HUES64 (cell line): ENCODE results near the gene LKAAEAR1.

Experiments
- H3K27ac ChIP-seq: 2 replicates; pipeline ENCODE4 v1.7.0; 2013; ENCODE audit warnings: low read depth, low read length, inconsistent platforms
- H3K27me3 ChIP-seq: 2 replicates; pipeline ENCODE4 v1.6.1; 2013; ENCODE audit warnings: mild to moderate bottlenecking, low read length; ENCODE audit not compliant: insufficient read depth
- H3K36me3 ChIP-seq: 2 replicates; pipeline ENCODE4 v1.6.1; 2013; ENCODE audit warnings: mild to moderate bottlenecking, low read length; ENCODE audit not compliant: insufficient read depth
- H3K4me1 ChIP-seq: 2 replicates; pipeline ENCODE4 v1.6.1; 2013; ENCODE audit warnings: mild to moderate bottlenecking, low read length, moderate library complexity; ENCODE audit not compliant: insufficient read depth
- H3K4me3 ChIP-seq: 2 replicates; pipeline ENCODE4 v1.5.1; 2013; ENCODE audit warnings: mild to moderate bottlenecking, low read length, moderate library complexity
- H3K9ac ChIP-seq: 2 replicates; pipeline ENCODE4 v1.6.1; 2013; ENCODE audit warnings: mild to moderate bottlenecking, low read depth, low read length
- H3K9me3 ChIP-seq: 2 replicates; pipeline ENCODE4 v1.6.1; 2013; ENCODE audit warnings: low read depth, low read length; ENCODE audit not compliant: insufficient read depth
- WGBS: fragments of 150-250, 120-280 bp; methylation state at CpG from one replicate; pipeline ENCODE4 v1.1.7; 2013; ENCODE audit warnings: missing lambda C conversion rate; 5-methylcytosine and 5-hydroxymethylcytosine counted together

The LKAAEAR1 gene

GRCh38 chr20:64067733-64068307 is 16.4 kb downstream of the LKAAEAR1 start:
- 87% methylated on average over 11 of the region's 12 CpGs for WGBS
- H3K27ac ChIP-seq = no peak overlapping the region
- 0 out of 2 replicates have a peak, but pooled peaks cover 4% of the 10 kb centered on the region for H3K4me1 ChIP-seq
- no peaks in the 10 kb centered on the region for H3K36me3 ChIP-seq
- no peaks in the 10 kb centered on the region for H3K9me3 ChIP-seq
- H3K27me3 ChIP-seq = no peaks in the 10 kb centered on the region
- no peak overlapping the region for H3K9ac ChIP-seq
- H3K4me3 ChIP-seq = no peak overlapping the region

- Histone ChIP-seq H3K4me1 (peaks cover 4% of the 10 kb centered on the region; the same call in 1 of the 2 replicates), H3K4me3 (no peak overlapping the region), H3K36me3 (no peaks in the 10 kb centered on the region), H3K9ac (no peak overlapping the region), H3K9me3 (no peaks in the 10 kb centered on the region), H3K27ac (no peak overlapping the region), H3K27me3 (no peaks in the 10 kb centered on the region)
- 79% methylated on average over 6 of the region's 6 CpGs for WGBS
These were observed 17.1 kb downstream of the LKAAEAR1 start for GRCh38 chr20:64067005-64067632.

- Histone ChIP-seq H3K27ac (no peak overlapping the region), H3K27me3 (no peaks in the 10 kb centered on the region), H3K36me3 (no peaks in the 10 kb centered on the region), H3K9me3 (no peaks in the 10 kb centered on the region), H3K9ac (no peak overlapping the region), H3K4me3 (no peak overlapping the region), H3K4me1 (peaks cover 4% of the 10 kb centered on the region; the same call in 1 of the 2 replicates)
- WGBS = 47% methylated on average over 5 of the region's 5 CpGs
These were observed 18.2 kb downstream of the LKAAEAR1 start for GRCh38 chr20:64065974-64066343.

GRCh38 chr20:64065062-64065973 is 18.9 kb downstream of the LKAAEAR1 start:
- no peak overlapping the region for H3K9ac ChIP-seq
- no peaks in the 10 kb centered on the region for H3K27me3 ChIP-seq
- no peaks in the 10 kb centered on the region for H3K36me3 ChIP-seq
- no peak overlapping the region for H3K27ac ChIP-seq
- H3K4me3 ChIP-seq = no peak overlapping the region
- H3K4me1 ChIP-seq = peaks cover 4% of the 10 kb centered on the region; the same call in 1 of the 2 replicates
- WGBS = 75% methylated on average over 27 of the region's 27 CpGs
- H3K9me3 ChIP-seq = no peaks in the 10 kb centered on the region

- Histone ChIP-seq H3K9ac (no peak overlapping the region), H3K9me3 (no peaks in the 10 kb centered on the region), H3K36me3 (no peaks in the 10 kb centered on the region), H3K4me1 (peaks cover 4% of the 10 kb centered on the region; the same call in 1 of the 2 replicates), H3K27me3 (no peaks in the 10 kb centered on the region), H3K4me3 (peak overlapping the region; percentile 91), H3K27ac (no peak overlapping the region)
- 66% methylated on average over 12 of the region's 12 CpGs for WGBS
These were observed 20.0 kb downstream of the LKAAEAR1 start for GRCh38 chr20:64064145-64064698.

- Histone ChIP-seq H3K27ac (no peak overlapping the region), H3K27me3 (no peaks in the 10 kb centered on the region), H3K36me3 (no peaks in the 10 kb centered on the region), H3K9ac (peak overlapping the region; percentile 60), H3K4me3 (peak overlapping the region; percentile 91), H3K9me3 (no peaks in the 10 kb centered on the region), H3K4me1 (peaks cover 4% of the 10 kb centered on the region; the same call in 1 of the 2 replicates)
- 5% methylated on average over 51 of the region's 51 CpGs for WGBS
These were observed 20.6 kb downstream of the LKAAEAR1 start for GRCh38 chr20:64063389-64064144.

GRCh38 chr20:64062596-64063388 is 21.4 kb downstream of the LKAAEAR1 start, which contains the start of gene TCEA2:
Gene TCEA2 (plus strand): TSS chr20:64063198. CDS start chr20:64063313, 115 bp downstream.
- peaks cover 4% of the 10 kb centered on the region; the same call in 1 of the 2 replicates for H3K4me1 ChIP-seq
- no peaks in the 10 kb centered on the region for H3K9me3 ChIP-seq
- WGBS = 11% methylated on average over 85 of the region's 85 CpGs
- no peaks in the 10 kb centered on the region for H3K27me3 ChIP-seq
- no peaks in the 10 kb centered on the region for H3K36me3 ChIP-seq
- H3K4me3 ChIP-seq = peak within 1 kb of the TSS; percentile 91
- peak within 1 kb of the TSS; percentile 72 for H3K9ac ChIP-seq
- peak within 1 kb of the TSS; percentile 49; the same call in 1 of the 2 replicates for H3K27ac ChIP-seq

- Histone ChIP-seq H3K4me3 (peak overlapping the region; percentile 91), H3K36me3 (no peaks in the 10 kb centered on the region), H3K27ac (peak overlapping the region; percentile 49; the same call in 1 of the 2 replicates), H3K27me3 (no peaks in the 10 kb centered on the region), H3K9ac (peak overlapping the region; percentile 72; the same call in 1 of the 2 replicates), H3K4me1 (peaks cover 4% of the 10 kb centered on the region; the same call in 1 of the 2 replicates), H3K9me3 (no peaks in the 10 kb centered on the region)
- 58% methylated on average over 5 of the region's 5 CpGs for WGBS
These were observed 22.0 kb downstream of the LKAAEAR1 start for GRCh38 chr20:64062276-64062595.

GRCh38 chr20:64058536-64058935 is 25.7 kb downstream of the LKAAEAR1 start:
- Histone ChIP-seq H3K27ac (no peak overlapping the region), H3K36me3 (no peaks in the 10 kb centered on the region), H3K4me1 (peaks cover 6% of the 10 kb centered on the region; the same call in 1 of the 2 replicates), H3K9me3 (no peaks in the 10 kb centered on the region), H3K4me3 (no peak overlapping the region), H3K27me3 (no peaks in the 10 kb centered on the region), H3K9ac (no peak overlapping the region)
- 90% methylated on average over 12 of the region's 12 CpGs for WGBS
